NCI-H1694 (cell line): ENCODE measurements around the gene LPIN1.

Experiments used
- DNase-seq: peaks from one replicate; lab custom pipeline; 2025; lab: John Stamatoyannopoulos, UW

Gene LPIN1

DNA sequence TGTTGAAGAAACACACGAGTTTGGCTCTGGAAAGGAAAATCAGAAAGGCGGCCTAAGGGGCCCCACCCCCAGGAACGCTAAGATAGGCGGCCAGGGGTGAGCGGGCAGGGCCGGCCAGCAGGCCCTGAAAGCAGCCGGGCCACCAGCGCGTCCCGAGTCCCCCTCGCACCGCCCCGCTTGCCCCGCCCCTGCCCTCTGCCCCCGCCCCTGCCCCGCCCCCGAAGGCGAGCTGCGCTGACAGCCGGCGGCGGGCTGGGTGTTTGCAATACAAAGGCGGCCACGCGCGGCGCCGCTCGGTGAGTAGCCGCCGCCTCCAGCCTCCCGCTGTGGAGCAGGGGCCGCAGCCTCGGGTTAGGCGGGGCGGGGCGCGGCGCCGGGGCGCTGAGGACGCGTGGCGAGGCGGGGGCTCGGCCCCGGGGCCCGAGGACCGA lies at the start of gene LPIN1:
Gene LPIN1 (plus strand): TSS at position 257 of the 431 bp plus-strand sequence. CDS start 18,910 bp downstream, outside the sequence.
- peak; percentile 71 for DNase-seq

GRCh38 chr2:11696736-11697102 lies 49.7 kb upstream of the LPIN1 start:
- DNase-seq = no peak

GRCh38 chr2:11697103-11697871 lies 49.1 kb upstream of the LPIN1 start:
- DNase-seq = peak; percentile 80

DNA sequence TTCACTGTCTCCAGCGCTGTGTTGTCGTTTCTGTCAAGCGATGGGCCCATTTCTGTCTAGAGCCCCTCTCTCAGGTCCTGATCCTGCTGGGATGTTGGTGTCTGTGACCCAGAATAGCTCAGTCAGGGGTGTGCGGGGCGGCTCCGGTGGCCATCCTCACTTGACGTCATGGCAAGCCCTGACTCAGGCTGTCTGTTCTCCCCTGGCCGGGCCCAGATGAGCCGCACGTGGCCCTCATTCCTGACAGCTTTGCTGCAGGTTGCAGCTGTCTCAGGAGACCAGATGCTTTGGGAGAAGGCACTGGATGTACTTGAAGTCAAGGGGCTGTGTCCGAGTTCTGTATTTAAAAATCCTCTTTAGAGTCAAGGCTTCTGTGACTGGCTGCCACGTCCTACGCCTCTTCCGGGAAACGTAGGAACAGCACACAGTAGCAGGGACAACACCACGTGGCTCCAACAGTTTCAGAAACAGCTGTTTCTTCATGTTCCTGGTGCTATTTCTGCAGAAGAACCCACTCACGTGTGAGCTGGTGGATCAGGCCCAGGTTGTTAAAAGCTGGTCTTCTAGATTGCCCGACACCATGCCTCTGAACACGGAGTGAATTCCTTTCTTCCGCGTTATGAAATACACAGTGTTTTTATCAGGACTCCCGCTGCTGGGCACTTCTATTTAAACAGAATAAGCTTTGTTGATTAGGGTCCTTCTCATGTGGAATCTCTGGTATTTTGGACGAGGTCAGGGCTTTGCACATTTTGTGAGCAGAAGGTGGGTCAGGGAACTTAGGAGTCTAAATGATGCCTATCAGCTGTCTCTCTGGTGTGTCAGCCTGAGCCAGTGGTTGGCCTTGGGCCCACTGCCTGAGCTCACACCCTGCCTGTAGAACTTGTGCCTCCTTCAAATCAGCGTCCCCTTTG lies 48.2 kb upstream of the LPIN1 start:
- DNase-seq = peak; percentile 54

DNA sequence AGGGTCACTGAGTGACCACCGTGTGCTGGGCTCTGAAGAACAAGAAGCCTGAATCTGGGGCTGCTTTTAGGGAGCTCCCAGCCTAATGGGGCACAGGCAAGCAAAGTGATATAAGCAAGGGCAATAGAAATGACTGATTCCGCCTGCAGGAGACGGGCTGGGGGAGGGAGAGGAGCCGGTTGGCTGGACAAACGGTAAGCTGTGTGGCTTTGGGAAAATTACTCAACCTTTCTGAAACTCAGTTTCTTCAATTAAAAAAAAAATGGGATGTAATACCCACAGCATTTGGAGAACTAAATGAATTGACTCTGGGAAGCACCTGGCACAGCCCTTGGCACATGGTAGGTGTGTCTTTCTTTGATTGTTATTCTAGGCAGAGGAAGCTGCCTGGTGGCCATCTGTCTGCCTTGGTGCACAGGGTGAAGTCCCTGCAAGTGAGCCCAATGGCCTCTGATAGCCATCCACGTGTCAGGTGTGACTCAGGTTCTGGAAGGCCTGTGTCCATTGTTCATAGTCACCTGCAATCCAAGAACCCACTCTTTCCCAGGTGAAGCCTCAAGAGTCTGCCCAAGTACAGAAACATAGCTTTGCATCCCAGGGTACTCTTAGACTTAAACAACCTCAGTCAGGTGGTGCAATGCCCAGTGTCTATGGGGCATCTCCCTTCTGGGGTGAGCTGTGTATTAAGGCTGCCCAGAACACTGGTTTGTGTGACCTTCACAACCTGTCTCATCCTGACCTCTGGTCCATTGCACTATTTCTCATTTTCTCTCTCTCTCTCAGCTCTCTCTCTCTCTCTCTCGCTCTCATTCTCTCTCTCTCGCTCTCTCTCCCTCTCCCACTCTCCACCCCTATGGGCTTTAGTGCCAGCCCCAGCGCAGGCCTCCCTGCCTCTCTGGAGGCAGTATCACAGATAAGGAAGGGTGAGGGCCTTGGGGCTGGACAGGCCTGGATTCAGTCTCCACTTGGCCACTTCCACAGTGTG lies 46.5 kb upstream of the LPIN1 start:
- no peak for DNase-seq

GRCh38 chr2:11701206-11701605 lies 45.2 kb upstream of the LPIN1 start:
- peak; percentile 43 for DNase-seq

GRCh38 chr2:11701751-11702301 lies 44.6 kb upstream of the LPIN1 start:
- DNase-seq = no peak

- DNase-seq = no peak
Measured at GRCh38 chr2:11702946-11703345, 43.5 kb upstream of the LPIN1 start.

DNA sequence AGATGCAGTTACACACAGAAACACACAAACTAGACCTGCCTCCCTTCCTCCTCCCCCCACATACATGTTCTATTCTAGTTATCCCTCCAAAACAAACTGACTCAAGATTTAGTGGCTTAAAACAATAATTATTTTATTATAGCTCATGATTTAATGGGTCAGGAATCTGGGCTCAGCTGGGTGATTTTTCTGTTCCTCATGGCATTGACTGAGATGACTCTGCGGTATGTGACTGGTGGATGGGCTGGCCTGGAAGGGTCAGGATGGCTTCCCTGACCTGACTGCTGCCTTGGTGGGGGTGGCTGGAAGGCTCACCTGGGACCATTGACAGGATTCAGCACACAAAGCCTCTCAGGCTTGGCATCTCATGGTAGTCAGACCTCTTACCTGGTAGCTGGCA lies 42.7 kb upstream of the LPIN1 start:
- DNase-seq = no peak

DNA sequence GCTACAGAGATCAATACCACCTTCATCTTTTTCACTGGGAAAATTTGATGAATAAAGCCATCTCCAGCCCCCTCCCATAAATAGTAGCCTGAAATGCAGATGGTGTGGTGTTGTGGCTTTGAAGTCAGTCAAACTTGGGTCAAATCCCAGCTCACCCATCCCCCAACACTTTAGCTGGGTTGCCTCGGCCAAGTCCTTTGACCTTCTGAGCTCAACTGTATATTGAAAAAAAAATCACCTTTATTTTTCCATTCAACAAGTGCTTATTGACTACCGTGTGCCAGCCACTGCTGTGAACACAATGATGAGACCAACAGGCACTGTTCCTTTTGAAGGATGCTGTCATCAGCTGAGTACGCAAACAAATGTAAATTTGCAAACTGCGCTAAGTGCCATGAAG lies 41.4 kb upstream of the LPIN1 start:
- no peak for DNase-seq

- DNase-seq = no peak
Measured at GRCh38 chr2:11705711-11706110, 40.7 kb upstream of the LPIN1 start.

GRCh38 chr2:11708106-11708505 lies 38.3 kb upstream of the LPIN1 start:
- no peak for DNase-seq

- no peak for DNase-seq
Measured at GRCh38 chr2:11709293-11709692, 37.1 kb upstream of the LPIN1 start.

GRCh38 chr2:11710210-11710609 lies 36.2 kb upstream of the LPIN1 start:
- DNase-seq = no peak

DNA sequence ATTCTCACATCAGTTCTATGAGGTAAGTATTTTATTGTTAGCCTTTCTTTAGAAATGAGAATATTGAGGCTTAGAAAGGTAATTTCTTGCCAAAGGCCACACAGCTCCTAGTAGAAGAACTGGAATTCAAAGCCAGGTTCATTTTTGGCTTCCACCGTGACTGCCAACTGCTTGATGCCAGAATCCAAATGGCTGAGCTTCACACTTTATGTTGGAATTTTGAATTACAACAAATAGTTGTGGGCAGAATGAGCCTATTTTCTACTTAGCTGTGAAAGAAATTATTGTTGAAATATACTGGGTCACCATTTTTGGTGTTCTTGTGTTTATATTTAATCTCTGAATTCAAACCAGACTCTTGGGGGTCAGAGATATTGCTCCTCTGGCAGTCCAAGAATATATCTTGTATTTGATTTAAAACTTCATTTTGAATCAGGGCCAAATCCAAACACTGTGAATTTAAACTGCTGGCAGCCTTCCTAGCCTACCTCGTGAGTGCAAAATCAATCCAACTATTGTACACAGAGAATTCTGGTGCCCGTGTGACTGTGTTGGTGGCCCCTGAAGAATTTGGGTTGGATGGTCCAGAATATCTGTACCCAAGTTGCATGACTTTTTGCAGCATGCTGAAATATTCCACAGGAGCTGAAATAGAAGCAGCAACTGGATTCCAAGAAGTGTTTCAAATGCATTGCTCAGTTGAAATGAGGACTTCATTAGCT lies 35.6 kb upstream of the LPIN1 start:
- no peak for DNase-seq

DNA sequence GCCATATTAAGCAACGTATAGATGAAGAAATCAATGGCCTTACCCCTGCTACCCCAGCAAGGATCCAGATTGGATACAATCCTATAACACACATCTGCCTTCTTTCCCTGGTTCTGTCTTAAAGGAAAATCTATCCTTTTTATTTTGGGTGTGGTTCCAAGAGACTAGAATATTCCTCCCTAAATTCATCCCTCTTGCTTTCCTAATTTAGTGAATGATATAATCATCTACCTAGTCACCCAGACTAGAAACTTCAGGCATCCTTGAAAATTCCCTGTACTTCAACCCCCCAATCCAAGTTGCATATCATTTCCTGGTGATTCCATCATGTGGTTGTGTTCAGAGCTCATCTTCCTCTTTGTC lies 35.1 kb upstream of the LPIN1 start:
- DNase-seq = no peak

DNA sequence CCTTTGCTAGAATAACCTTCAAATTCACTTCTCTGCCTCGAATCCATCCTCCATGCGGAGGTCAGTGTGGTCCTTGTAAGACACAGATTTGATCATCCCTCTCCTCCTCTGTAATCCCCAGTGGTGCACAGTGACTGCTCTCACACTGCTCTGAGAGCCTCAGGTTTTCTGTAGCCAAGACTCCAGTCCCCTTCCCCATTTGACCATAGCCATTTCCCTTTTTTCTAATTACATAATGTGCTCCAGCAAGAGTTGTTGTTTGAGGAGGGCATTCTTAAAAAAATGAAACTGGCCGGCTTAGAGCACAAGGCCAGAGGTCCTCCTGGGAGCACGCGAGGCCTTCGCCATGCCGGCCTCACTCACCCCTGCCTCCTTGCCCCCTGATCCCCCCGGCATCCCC lies 34.7 kb upstream of the LPIN1 start:
- DNase-seq = no peak

DNA sequence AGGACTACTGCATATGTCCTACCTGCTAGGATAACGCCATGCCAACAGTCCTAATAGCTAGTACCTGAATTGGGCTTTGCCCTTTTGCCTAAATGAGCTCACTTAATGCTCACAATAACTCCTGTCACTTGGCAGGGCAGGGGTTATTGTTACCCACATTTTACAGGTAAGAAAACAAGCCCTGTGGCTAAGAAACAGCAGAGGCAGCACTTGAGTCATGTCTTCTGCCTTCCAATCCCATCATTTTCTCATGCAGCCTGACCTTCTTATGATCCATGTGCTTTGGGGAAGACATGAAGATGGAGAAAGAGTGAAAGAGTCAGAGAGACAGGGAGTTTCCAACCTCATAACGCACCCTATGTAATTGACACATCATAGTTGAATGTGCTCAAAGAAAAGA lies 33.6 kb upstream of the LPIN1 start:
- no peak for DNase-seq

GRCh38 chr2:11713815-11714214 lies 32.6 kb upstream of the LPIN1 start:
- no peak for DNase-seq

DNA sequence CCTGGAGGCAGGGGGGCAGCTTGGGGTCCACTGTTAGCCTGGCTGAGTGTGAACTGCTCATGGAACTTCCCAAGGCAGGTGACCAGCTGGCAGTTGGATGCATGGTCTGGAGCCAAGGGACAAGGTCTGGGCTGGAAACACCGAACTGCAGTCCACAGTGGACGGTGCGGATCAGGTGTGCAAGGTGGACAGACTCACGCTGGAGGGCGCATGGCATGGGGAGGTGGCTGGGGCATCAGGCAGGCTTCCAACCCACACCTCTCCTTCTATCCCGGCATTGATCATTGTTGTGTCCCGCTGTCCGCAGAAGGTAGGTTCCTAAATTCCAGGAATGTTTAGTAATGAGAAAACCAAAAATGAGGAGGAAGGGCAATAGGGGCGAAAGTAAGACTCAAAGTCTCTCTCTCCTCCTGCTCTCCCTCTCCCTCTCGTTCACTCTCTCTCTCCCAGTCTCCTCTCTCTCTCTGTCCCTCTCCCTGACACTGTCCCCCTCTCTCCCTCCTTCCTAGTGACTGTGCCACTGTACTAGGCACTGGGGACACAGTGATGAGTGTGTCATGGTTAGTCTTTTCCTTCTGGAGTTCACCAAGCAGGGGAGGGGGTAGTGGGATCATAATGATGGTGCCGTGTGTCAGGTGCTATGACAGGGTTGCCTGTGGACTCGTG lies 30.3 kb upstream of the LPIN1 start:
- no peak for DNase-seq
